ENCODE measurements around the gene ANGPTL4.
"Not testable (repeated sequence)": the region's sequence is repeated elsewhere in the genome, so short reads cannot be mapped to it uniquely, and the experiment has no call there.

Gene ANGPTL4

DNA sequence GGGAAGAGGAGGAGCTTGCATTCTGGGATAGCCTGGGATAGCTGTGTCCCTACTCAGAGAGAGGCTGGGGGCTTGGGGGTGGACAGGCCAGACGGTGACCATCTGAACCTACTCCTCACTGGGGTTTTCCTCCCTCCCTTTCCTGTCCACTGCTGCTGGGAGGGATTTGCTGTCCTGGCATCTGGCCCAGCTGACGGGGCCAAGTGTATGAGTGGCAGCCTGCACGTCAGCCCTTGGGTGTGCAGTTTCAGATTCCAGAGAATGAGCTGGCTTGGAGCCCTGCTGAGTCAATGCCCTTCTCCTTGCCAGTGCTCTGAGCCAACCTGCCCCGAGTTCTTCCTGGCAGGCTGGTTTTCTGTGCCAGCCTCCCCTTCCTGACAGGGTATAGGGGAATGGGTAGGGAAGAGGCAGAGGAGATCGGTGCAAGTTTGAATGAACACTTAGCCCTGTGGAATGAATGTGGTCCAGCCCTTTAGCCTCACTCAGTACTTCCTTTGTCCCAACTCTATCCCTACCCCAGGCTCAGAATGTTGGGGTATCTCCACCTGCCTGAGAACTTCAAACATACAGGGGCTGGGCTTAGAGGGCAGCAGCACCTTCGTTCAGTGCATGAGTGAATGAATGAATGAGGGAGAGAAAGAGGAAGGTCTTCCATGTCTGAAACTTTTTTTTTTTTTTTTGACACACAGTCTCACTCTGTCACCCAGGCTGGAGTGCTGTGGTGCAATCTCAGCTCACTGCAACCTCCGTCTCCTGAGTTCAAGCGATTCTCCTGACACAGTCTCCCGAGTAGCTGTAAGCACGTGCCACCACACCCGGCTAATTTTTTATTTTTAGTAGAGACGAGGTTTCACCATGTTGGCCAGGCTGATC lies 1.8 kb upstream of the ANGPTL4 start:
- no peak for DNase-seq (ENCODE audit: low read depth)

- no peak for DNase-seq (ENCODE audit: low read depth)
Observed at GRCh38 chr19:8366121-8366581, 2.2 kb downstream of the ANGPTL4 start.

DNA sequence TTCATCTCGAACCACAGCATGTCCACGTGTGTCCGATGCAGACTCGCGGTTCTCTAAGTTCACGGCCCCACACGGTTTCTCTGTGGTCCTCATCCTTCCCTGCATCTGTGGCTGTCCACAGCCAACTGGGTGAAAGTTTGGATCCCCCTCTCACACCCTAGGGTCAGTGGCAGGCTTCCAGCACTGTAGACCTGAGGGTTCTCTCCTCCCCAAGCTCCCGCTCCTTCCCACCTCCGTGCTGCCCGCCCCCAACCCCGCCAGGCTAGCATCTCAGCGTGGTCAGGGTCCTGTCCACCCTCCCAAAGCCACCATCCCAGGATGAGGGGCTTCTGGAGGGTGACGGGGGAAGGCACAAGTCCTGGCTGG lies 3.0 kb downstream of the ANGPTL4 start:
- no peak for DNase-seq (ENCODE audit: low read depth)

GRCh38 chr19:8367327-8368001 lies 3.5 kb downstream of the ANGPTL4 start:
- no peak for DNase-seq (ENCODE audit: low read depth)

- DNase-seq (ENCODE audit: low read depth), result no peak
Observed at GRCh38 chr19:8370176-8371010, 6.4 kb downstream of the ANGPTL4 start.

DNA sequence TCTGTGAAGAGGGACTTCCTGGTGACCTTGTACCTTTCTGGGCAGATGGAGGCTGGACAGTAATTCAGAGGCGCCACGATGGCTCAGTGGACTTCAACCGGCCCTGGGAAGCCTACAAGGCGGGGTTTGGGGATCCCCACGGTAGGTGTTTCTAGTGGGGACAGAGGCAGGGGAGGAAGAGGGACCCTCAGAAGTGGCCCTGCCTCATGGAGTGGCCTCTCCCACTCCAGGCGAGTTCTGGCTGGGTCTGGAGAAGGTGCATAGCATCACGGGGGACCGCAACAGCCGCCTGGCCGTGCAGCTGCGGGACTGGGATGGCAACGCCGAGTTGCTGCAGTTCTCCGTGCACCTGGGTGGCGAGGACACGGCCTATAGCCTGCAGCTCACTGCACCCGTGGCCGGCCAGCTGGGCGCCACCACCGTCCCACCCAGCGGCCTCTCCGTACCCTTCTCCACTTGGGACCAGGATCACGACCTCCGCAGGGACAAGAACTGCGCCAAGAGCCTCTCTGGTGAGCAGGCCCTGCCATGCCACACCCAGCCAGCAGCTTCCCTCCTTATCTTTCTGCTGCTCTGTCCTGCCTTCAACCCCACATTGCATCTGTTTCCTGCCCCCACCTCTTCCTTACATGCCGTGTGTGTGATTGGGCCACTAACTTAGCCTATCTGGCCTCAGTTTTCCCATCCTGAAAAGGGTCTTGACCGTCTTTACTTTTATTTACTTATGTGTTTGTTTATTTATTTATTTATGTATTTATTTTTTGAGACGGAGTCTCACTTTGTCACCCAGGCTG lies 7.3 kb downstream of the ANGPTL4 start:
- DNase-seq (ENCODE audit: low read depth), result no peak

DNA sequence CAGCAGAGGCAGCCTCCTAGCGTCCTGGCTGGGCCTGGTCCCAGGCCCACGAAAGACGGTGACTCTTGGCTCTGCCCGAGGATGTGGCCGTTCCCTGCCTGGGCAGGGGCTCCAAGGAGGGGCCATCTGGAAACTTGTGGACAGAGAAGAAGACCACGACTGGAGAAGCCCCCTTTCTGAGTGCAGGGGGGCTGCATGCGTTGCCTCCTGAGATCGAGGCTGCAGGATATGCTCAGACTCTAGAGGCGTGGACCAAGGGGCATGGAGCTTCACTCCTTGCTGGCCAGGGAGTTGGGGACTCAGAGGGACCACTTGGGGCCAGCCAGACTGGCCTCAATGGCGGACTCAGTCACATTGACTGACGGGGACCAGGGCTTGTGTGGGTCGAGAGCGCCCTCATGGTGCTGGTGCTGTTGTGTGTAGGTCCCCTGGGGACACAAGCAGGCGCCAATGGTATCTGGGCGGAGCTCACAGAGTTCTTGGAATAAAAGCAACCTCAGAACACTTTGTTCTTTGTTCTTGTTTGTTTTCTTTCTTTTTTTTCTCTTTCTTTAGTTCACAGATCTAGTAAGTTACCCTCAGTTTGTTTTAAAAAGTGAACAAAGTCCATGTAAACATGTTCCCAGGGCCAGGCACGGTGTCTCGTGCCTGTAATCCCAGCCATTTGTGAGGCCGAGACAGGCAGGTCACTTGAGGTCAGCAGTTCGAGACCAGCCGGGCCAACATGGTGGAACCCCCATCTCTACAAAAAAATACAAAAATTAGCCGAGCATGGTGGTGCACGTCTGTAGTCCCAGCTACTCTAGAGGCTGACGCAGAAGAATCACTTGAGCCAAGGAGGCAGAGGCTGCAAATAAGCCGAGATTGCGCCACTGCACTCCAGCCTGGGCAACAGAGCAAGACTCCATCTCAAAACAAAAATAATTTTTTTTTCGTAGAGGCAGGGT lies 10.2 kb downstream of the ANGPTL4 start:
- DNase-seq (ENCODE audit: low read depth), result no peak

DNA sequence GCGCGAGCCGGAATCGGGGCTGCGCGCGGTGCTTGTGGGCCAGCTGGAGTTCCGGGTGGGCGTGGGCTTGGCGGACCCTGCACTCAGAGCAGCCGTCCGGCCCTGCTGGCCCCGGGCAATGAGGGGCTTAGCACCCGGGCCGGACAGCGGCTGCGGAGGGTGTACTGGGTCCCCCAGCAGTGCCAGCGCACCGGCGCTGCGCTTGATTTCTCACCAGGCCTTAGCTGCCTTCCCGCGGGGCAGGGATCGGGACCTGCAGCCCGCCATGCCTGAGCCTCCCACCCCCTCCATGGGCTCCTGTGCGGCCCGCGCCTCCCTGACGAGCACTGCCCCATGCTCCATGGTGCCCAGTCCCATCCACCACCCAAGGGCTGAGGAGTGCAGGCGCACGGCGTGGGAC lies 11.8 kb downstream of the ANGPTL4 start:
- not testable (repeated sequence) for DNase-seq (ENCODE audit: low read depth)

DNA sequence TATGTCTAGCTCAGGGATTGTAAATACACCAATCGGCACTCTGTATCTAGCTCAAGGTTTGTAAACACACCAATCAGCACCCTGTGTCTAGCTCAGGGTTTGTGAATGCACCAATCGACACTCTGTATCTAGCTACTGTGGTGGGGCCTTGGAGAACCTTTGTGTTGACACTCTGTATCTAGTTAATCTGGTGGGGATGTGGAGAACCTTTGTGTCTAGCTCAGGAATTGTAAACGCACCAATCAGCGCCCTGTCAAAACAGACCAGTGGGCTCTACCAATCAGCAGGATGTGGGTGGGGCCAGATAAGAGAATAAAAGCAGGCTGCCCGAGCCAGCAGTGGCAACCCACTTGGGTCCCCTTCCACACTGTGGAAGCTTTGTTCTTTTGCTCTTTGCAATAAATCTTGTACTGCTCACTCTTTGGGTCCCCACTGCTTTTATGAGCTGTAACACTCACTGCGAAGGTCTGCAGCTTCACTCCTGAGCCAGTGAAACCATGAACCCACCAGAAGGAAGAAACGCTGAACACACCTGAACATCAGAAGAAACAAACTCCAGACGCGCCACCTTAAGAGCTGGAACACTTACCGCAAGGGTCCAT lies 12.5 kb downstream of the ANGPTL4 start:
- DNase-seq (ENCODE audit: low read depth), result not testable (repeated sequence)

DNA sequence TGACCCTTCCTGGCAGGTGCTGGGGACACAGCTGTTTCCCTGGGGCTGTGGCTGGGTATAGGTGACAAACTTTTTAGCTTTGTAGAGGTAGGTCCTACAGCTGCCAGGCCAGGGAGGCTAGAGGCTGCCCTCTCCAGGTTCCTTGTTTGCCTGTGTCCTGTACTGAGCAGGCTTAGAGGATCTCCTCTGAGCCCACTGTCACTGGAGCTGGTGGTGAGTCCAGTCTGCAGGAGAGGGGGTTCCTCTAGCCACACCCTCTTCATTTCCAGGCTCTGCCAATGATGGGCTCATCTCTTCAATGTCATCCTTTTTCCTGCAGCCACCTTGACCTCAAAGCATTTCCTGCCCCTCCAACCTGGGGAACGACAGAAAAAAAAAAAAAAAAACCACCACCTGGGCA lies 13.6 kb downstream of the ANGPTL4 start:
- no peak for DNase-seq (ENCODE audit: low read depth)

- not testable (repeated sequence) for DNase-seq (ENCODE audit: low read depth)
Observed at GRCh38 chr19:8379156-8379891, 15.4 kb downstream of the ANGPTL4 start.

GRCh38 chr19:8384569-8384968 lies 20.6 kb downstream of the ANGPTL4 start:
- not testable (repeated sequence) for DNase-seq (ENCODE audit: low read depth)

DNA sequence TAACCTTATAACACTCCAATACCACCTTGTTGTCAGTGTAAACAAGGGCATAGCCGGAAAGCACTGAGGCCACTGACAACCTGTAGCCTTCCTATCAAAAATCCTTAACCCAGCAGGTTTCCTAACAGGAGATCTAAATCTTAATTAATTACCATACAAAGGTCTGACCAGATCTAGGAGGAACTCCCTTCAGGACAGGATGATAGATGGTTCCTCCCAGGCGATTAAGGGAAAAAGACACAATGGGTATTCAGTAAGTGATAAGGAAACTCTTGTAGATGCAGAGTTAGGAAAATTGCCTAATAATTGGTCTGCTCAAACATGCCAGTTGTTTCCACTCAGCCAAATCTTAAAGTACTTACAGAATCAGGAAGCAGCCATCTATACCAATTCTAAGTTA lies 21.1 kb downstream of the ANGPTL4 start:
- not testable (repeated sequence) for DNase-seq (ENCODE audit: low read depth)

GRCh38 chr19:8385566-8385965 lies 21.6 kb downstream of the ANGPTL4 start:
- not testable (repeated sequence) for DNase-seq (ENCODE audit: low read depth)

GRCh38 chr19:8386419-8386818 lies 22.5 kb downstream of the ANGPTL4 start:
- not testable (repeated sequence) for DNase-seq (ENCODE audit: low read depth)

GRCh38 chr19:8386990-8387389 lies 23.0 kb downstream of the ANGPTL4 start:
- DNase-seq (ENCODE audit: low read depth), result no peak

DNA sequence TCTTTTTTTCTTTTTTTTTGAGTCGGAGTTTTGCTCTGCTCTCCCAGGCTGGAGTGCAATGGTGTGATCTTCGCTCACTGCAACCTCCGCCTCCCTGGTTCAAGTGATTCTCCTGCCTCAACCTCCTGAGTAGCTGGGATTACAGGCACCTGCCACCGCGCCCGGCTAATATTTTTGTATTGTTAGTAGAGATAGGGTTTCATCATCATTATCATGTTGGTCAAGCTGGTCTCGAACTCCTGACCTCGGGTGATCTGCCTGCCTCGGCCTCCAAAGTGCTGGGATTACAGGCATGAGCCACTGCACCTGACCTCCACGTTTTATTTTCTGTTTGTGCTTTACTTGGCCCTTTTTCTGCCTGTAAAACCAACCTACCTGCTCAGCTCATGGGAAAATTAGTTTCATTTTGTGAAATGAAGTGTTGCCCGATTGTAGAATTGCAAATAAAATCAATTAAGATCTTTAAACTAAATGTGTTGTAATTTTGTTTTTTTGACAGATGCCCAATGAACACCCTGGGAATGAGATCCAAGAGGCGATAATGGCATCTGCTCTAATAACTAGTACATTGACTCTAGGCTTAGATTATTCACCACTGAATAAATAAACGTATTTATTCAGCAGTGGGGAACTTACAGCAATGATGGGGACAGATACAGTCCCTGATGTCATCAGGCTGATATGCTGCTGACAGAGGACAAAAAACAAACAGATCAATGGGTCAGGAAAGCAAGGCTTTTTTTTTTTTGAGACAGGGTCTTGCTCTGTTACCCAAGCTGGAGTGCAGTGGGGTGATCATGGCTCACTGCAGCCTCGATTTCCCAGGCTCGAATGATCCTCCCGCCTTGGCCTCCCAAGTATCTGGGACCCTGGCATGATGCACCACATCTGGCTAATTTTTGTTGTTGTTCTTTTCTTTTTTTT lies 24.0 kb downstream of the ANGPTL4 start:
- no peak for DNase-seq (ENCODE audit: low read depth)

DNA sequence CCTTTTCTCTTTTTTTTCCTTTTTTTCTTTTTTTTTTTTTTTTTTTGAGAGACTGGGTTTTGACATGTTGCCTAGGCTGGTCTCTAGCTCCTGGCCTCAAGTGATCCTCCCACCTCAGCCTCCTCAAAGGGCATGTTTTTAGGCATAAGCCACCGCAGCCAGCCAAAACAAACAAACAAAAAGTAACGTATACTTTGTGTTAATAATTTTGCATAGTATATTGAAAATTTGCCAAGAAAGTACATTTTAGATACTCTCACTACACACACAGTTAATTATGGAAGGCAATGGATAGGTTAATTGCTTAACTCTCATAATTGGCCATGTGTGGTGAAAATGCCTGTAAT lies 24.6 kb downstream of the ANGPTL4 start:
- DNase-seq (ENCODE audit: low read depth), result no peak

All from activated T-cell treated with anti-CD3 and anti-CD28 coated beads for 1 hour (primary cell).